GM21447 (cell line): Measurements from ENCODE around the gene ERBB4.
A peak's percentile ranks its signal among the peaks of the same experiment; 100 is the strongest.
"Not testable (repeated sequence)": the region's sequence is repeated elsewhere in the genome, so short reads cannot be mapped to it uniquely, and the experiment has no call there.

Experiments
- ATAC-seq: cut with Tn5 transposase; IDR thresholded peaks from one replicate; pipeline ENCODE4 v1.9.1; 2021; ENCODE audit not compliant: unreplicated experiment

The ERBB4 gene

DNA sequence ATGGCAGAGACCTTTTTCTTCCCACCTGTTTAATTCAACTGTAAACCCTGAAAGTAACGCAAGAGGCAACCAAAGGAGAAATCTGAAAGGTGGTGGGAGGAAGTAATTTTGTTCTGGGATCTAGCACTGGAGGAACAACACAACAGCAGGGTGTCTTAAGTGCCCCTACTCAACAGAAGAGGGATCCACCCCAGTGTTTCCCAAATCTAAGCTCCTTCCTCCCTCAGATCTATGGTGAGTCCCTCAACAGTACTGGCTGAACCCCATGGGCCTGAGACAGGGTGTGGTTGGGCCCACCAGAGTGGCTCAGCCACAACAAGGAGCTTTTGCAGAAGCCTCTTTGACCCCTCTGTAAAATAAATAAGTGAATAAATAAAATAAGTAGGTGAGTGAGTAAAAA is 790.3 kb downstream of the ERBB4 start:
- ATAC-seq = no peak

DNA sequence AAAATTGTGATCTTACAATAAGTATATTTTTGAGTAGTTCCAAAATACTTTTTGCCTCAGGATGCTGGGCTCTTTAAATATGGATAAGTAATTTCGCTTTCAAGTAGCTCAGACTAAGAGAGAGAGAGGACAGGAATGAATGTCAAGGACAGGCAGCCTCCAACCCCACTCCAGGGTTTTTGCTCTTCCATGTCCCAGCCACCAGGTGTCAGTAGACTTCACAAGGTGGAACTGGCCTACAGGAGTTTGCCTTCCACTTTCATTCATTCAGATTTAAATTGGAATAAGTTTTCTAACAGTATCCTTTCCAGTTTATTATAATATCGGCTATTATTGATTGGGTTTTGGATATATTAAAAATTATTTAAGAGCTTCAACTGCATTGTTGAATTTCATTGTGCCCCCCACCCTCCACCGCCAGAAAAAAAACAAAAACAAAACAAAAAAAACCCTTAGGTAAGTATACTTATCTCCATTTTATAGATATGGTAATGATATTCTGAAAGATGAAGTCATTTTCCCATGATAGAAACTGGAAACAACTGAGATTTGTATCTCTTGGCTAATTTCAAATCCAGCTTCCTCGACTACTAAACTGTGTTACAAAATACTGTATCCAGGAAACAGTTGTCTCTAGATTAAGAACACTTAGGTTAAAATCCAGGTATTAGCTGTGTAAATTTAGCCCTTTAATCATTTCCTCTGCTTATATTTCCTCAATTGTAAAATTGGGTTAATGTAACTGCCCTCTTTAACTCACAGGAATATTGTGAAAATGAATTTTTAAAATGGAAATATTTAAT is 793.1 kb downstream of the ERBB4 start:
- peak; percentile 93 for ATAC-seq

DNA sequence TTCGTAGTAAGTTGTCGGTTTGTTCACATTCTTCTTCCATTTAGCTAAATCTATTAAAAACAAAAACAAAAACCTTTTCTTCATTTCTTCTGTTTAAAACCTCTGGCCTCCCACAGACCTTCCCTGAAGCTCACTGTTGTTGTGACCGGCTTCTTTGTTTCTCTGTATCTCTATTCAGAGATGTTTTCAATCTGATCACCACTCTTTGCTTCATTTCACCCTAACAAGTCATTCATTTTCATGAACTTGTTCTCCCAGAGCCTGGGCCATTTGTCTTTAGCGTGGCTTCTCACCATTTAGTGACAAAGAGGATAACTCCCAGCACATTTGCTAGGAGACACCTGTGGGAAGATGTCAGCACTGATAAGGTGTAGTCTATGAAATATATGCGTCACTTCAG is 794.2 kb downstream of the ERBB4 start:
- no peak for ATAC-seq

DNA sequence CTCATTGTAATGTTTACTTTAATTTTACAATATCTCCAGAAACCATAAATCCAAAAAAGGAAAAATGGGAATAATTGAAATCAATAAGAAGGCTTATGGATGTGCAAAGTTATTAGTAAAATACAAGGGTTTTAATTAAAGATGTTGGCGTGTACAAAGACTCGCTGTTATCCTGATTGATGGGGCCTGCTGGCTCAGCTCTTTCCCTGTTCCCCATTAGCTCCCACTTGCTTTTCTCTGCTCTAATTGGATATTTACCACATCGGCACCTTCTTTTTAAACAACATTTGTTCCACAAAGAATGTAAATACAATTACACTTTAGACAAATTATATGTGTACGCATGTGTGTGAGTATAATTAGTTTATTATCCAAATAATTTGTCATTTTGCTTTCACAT is 796.6 kb downstream of the ERBB4 start:
- no peak for ATAC-seq

DNA sequence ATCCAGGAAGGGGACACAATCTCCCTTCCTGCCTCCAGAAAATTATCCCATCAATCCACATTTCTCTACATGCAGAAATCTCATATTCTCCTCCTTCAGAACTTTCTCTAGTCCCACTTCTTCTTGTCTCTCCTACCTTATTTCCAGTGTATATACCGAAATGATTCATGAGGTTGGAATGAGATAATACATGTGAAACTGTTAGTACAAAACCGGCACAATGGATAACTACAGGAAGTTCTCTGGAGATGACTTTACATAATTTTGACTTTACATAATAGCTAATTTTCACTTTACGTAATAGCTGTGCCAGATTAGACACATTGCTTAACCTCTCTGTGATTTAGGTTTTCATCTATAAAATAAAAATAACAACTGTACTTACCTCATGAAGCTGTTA is 801.3 kb downstream of the ERBB4 start:
- ATAC-seq = no peak

DNA sequence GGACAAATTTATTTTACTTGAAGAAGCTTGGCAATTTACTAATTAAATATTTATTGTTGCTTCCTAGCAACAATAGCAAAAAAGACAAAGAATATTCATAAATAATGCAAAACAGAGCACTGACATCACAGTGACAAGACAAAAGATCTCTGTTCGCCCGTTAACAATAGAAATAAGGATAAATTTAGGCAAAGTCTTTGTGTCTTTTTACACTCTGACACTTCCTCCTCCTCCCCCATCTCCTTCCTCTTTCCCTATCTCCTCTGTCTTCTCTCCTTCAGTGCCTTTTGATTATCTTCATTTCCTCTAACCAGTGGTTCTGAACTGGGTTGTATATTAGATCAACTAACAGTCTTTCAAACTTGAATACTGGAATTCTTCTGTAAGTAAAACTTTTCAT is 808.4 kb downstream of the ERBB4 start:
- ATAC-seq = no peak

DNA sequence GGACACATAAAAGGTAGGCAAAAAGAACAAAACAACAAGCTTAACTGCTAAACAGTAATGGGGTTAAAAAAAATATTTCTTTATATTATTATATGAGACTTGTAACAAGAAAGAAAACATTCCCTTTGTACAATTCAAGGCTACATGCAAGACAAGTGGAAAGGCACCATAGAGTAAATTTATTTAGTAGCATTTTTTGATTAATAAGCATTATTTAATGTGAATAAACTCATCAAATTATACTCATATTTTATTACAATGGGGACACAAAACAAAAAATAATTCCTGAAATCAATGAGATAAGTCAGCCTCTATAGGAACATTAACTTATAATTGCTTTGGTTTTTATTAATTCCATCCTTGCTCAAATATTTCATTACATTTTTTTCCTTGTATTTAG is 809.2 kb downstream of the ERBB4 start:
- ATAC-seq = no peak

DNA sequence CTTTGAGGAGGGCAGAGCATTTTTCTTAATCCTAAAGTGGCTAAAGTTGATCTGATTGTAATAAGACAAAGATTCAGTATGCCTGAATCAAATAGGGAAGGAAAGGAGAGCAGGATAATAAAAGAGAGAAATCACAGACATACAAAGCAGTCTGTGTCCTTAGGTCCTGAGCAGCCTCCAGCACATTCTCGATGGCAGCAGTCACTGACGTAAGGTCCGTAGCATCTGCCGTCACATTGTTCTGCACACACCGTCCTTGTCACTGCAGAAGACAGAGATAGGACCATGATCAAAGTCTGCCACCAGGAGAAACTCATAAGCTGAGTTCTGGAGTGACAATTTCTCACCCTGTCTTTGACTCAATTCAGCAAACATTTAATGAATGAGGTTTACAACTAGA is 813.7 kb downstream of the ERBB4 start:
- ATAC-seq = no peak

DNA sequence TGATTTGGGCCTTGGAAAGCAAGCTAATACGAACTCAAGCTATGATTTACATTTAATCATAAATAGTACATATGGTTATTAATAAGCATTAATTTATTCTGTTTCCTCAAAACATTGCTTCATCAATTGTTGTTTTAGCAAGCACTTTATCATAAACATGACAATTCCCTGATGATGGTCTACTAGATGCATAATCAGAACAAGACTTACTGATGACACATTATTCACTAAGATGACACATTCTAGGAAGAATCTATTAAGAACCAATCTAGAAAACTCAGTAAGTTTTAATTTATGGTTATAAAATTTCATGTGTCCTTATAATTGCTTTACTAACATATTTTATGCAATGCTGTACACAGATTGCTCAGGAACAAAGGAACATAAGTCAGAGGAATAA is 815.2 kb downstream of the ERBB4 start:
- ATAC-seq = no peak

DNA sequence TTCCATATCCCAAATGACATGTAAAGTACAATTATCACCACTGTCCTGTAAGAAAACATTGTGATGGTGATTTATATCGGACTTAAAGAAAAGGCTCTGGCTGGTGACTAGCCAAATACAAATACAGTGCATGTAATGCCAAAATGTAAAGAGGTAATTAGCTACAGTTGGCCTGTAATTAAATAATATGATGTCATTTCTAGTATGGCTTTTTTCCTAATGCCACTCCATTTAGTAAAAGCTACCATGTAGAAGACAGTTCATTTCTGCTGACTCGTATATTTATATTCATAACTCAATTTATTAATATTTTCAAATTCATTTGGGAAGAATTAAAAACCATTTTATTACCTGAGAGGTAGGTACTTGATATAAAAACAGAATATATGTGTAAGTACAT is 815.7 kb downstream of the ERBB4 start:
- ATAC-seq = no peak

DNA sequence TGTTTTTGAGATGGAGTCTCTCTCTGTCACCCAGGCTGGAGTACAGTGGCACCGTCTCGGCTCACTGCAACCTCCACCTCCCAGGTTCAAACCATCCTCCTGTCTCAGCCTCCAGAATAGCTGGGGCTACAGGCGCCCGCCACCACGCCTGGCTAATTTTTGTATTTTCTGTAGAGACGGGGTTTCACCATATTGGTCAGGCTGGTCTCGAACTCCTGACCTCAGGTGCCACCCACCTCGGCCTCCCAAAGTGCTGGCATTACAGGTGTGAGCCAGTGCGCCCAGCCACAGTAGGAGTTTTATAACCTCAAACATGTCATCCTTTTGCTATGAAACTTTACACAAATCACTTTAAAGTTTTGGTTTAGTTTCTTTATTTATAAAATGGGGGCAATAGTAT is 816.7 kb downstream of the ERBB4 start:
- not testable (repeated sequence) for ATAC-seq

DNA sequence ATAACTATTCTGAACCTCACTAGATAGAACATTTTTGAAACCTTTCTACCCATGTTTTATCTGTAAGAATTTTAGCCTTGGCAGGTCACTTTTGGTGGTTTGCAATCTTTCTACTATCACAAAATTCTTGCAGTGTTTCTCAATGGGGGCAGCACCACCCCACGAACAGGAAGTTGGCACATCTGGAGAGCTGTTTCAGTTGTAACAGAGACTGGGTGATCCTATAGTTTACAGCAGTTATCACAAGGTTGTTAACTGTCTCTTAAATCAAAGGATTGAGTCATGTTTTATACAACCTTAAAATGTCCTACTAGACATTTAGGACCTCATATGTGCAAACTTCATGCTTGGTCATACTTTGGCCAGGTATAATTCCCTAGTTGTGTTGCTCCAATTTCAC is 829.2 kb downstream of the ERBB4 start:
- no peak for ATAC-seq

DNA sequence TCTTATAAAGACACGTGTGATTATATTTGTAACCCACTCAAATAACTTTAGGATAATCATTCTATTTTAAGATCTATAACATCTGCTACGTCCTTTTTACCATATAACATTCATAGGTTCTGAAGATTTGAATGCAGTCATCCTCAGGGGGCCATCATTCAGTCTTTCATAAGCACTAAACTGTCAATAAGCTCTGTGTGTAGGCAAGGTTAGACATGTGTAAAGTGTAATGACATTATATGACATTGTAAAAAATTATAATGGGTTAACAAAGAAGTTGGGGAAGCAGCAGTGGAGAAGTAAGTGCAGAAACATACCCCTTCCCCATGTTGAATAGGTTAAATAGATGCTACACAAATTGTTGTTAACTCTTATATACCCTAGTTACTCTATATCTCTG is 845.9 kb downstream of the ERBB4 start:
- no peak for ATAC-seq

DNA sequence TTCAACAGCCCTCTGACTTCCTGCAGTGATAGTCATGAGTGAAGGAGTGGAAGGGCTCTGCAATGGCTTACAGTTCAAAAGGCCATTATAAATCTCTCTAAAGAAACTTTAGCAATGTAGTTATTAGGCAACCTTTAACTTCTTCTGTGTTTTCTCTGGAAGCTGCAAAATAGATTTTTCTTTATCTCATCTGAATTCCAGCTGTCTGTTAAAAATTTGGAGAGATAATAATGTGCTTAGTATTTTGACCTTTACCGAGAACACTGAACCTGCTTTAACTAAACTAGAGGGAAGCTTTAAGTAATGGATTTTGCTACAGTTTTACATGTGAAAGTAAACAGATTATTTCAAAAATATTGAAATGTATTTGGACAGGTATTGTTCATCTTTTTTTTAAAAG is 847.9 kb downstream of the ERBB4 start:
- no peak for ATAC-seq

DNA sequence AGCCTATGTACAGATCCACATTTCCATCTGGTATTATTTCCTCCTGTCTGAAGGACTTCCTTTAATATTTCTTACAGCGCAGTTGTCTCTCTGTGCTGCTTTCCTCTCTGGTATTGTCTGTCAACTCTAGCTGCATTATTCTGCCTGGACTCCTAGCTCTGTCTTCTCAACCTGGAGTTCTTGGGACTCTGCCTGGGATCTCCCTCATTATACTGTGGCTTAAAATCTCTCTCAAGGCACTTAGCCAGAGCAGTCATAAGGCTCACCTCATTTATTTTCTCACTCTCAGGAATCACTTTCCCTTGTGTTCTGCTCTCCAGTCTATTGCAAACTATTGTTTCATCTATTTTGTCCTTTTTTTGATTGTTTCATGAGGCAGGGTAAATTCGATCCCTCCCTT is 850.4 kb downstream of the ERBB4 start:
- ATAC-seq = no peak

DNA sequence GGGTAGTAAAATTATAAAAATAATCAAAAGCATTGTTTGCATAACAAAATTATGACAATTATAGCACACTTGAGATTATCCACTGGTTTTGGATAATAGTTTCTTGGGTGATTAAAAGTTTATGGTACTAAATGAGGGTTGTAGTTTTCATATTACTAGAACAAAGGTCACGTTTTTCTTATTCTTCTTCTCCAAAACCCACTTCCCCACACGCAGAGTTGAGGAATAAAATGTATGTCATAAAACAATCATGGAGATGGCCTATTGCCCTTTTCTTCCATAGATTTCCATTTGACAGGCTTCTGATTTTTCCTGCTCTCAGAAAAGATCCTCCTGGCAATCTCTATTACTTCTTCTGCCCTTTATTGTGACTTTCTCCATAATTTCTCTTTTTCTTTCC is 863.9 kb downstream of the ERBB4 start:
- no peak for ATAC-seq

DNA sequence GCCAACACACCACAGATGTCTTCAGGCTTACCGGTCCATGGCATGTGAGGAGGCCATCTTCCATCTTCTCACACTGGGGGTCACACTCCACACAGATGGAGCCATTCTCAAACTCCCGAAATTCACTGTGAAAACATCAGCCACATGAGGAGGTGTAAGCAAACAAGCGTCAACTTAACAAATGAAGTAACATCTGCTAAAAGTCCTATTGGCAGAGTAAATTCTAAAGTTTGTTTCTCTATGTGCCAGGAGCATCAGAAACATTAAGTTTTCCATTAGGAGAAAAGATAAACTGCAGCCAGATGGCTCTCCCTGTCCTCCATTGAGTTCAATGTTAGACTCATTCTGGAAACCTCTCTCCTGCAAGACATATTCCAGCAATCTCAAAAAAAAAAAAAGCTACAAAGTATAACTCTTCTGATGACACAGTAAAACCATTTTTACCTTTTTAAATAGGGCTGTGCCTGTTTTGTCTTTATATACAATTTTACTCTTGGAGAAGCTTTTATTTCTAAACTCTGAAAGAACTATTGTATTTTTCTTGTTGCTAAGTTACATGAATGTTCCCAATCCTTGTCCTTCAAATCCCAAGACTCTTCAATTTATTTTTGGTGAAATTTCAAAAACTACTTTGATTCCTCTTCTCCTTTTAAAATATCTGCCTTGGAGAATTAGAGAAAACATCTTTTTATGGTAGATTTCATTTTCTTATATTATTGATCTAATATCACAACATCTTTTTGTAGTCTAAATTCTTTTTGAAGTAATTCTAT is 865.3 kb downstream of the ERBB4 start:
- ATAC-seq = no peak

DNA sequence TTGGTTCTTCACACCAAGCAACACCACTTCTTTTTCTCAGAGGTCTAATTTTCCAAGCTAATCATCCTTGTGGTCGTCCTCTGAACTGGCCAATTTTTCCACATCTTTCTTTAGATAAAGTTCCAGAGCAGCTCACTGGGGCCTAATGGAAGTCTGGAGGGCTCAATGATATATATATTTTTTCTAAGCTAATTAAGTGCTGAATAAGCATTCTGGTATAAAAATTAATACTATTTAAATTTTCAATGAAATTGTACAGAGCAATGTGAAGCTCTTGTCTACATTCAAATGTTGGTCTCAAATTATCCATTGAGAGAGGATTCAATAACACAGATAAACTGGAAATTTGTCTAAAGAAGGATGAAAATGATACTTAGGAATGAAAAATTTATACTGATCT is 866.6 kb downstream of the ERBB4 start:
- no peak for ATAC-seq

DNA sequence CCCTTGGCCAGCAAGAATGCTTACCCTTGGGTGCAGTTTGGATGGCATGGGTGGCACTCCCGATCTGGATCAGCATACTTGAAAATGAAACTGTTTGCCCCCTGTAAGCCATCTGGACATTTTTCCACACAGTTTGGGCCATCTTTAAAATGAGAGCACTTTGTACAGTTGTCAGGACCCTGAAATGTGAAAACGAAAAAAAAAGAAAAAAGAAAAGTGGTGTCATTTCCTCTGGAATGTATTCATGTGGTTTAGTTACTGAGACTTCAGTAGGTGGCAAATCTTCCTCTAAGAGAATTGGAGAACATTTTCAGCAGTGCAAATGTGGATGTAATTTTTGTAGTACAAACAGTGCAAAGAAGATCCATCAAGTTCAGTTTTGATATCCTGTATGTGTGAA is 873.3 kb downstream of the ERBB4 start:
- ATAC-seq = no peak

DNA sequence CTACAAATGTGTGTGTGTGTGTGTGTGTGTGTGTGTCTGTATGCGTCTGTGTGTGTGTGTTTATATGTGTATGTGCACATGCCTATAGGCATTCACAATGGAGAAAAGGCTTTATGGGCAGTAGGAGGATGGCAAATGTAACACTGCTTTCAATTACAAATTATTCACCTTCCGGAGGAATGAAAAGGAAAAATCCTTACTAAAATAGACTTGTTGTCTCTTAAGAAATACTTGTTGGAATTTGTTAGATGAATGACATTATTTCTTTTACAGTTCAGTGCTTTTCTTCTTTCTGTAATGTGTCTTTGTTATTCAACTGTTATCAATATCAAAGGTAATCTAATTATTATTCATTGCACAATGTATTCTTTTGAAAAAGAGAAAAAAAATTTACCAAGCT is 874.3 kb downstream of the ERBB4 start:
- ATAC-seq = no peak

DNA sequence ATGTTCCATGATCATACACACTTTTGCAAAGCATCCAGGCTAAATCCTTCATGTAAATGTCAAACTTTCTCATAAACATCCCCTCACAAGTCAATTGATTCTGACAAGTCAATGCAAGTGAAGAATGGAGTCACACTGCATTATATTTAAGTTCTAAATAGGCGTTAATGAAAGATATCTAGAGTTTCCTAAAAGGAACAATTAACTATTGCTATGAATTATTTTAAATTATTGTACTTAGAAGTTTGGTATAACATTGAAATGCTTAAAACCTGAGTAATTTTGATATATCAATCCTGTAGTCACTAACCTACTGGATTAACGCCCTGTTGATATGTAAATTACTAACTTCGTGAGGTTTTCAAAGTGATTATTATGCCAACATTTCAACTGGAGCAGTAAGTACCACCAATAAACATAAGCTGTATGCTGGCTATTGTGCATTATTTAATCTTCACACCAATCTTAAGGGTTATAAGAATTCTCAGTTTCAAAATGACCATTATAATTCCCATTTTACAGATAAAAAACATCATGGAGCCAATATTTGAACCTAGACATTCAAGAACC is 884.3 kb downstream of the ERBB4 start:
- no peak for ATAC-seq

DNA sequence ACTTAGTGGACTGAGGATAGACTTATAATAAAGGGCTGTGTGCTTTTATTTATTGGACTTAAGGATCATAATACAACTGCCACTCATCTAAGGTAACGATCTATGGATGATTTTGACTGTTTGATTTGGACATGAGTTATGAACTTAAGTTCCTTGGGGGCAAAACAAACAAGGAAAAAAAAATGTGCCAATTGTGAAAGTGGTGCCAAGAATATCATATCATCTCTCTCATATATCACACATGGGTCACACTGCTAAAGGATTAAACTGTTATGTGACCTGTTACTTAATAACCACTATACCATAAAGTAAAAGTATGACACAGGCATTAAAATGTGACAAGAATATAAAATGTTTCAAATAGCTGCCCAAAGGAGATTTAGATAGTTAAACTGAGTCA is 886.3 kb downstream of the ERBB4 start:
- no peak for ATAC-seq
